GM10847 (cell line): ENCODE data around the gene TIGD1.

Source experiments
- POLR2A ChIP-seq: IDR thresholded peaks from 2 replicates; pipeline ENCODE4 v1.6.1; 2011; ENCODE audit not compliant: insufficient read length; ENCODE audit errors: extremely low read depth

TIGD1 gene

DNA sequence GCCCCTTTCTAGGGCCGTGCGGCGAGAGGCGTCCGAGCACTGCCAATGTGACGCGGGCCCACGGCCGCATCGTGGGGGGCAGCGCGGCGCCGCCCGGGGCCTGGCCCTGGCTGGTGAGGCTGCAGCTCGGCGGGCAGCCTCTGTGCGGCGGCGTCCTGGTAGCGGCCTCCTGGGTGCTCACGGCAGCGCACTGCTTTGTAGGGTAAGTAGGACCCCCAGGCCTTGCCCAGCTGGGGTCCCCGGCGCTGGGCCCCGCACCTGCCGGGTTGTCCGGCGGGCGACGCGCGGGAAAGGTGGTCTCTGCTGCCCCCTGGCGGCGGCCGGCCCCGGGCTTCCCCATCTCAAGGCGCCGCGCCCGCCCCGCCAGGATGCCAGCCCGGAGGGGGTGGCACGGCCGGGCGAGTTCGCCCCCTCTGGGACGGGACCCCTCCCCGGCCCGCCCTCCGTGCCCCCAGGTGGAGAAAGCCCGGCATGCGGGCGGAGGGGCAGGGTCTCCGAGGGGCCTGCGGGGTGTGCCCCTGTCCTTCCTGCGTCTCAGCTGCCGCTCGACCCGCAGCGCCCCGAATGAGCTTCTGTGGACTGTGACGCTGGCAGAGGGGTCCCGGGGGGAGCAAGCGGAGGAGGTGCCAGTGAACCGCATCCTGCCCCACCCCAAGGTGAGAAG is 28.3 kb downstream of the TIGD1 start:
- no peak for TF ChIP-seq POLR2A

DNA sequence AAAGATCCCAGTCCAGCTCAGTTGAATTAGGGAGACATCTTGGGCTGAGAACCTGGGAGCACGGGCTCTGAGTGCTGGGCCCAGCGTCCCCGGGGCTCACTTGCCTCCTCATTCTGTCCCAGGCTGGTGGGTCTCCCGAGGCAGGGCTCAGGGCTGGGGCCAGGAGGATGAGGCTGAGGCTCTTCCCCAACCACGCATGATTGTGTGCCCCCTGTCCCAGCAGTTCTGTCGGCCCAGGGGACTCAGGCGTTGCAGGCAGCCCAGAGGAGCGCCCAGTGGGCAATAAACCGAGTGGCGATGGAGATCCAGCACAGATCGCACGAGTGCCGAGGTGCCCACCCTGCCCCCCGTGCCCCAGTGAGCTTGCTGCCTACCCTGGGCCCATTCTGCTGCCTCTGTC is 29.3 kb downstream of the TIGD1 start:
- no peak for TF ChIP-seq POLR2A

DNA sequence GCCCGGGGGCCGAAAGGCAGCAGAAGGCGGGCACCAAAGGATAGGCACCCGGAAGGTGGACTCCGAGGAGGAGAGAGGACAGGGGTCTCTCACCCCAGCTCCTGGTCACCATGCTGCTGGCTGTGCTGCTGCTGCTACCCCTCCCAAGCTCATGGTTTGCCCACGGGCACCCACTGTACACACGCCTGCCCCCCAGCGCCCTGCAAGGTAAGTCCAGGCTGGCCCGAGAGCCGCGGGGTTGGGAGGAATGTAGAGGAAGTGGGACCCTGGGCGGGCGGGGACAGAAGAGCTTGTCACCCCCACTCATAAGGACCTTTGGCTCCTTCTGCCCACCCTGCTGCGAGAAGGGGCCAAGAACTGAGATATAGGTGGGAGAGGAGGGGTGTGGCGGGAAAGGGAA is 29.9 kb downstream of the TIGD1 start:
- TF ChIP-seq POLR2A, result no peak

DNA sequence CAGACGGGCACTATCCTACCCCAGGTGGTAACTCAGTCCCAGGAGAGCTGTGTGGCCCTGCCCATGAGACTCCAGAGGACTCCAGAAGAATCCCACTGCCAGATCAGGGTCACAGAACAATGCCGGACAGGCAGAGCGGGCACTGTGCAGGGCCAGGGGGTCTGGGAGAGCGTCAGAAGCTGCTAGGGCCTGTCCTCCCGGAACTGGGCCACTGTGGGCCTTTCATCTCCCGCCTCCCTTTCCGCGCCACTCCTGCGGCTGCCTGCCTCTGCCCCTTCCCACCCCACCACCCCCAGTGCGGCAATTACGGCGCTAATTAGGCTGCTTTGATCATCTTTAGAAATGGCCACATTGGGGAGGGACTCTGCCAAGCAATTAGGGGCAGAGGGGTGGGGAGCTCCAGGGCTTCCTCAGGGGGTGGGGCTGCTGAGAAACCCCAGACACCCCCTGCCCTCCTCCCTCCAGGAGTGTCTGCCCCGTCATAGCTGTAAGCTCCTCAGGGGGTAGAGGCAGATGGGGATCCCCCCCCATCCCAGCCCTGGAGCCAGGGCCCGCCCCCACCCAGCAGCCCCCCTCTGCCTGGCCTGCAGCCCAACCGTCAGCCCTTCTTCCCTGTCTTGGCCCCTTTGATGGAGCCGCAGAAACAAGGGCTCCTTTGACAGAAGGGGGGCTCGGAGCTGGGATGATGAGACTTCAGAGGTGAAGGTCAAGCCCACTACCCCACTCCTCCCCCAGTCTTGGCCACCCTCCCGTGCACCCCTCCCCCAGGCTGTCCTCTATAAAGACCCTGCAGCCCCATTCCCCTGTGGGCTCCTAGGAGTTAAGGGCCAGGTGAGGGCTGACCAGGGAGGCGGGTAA is 30.5 kb downstream of the TIGD1 start, which contains the start of gene PRSS56:
TSS of gene PRSS56 (plus strand) at position 808 of the 858 bp plus-strand sequence. CDS start 211 bp downstream, outside the sequence.
- TF ChIP-seq POLR2A, result no peak

DNA sequence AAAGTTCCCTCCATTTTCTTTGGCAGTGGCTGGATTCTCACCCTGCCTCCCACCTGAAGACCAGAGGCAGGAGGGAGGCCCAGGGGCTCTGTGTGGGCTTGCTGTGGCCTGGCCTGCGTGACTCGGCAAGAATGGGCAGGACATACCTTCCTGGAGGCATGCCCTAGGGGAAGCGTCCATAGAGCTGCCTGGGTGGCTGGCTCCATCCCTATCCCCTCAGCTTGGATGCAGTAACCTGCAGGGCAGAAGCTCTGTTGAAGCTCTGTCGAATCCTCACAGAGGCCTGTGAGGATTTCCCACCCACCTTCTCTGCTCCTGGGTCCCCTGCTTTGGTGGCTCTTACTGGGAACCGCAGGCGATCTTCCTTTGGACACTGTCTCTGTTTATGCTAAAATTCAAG is 31.5 kb downstream of the TIGD1 start:
- TF ChIP-seq POLR2A, result no peak

DNA sequence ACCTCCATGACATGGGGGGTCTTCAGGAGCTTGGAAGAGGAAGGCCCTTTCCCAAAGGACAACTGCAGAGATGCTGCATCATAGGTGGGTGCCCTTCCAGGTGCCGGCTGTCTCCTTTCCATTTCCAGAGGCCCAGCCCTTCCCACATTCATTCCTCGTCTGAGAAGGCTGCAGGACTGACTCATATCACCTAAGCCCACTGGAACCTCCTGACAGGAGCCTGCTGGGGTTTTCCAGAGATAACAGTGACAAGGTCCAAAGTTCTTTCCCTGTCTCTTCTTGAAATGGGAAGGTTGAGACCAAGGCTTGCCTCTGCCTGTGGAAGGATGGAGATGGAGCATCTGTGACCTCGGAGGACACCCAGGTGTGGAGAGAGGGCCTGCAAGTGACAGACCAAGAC is 33.8 kb downstream of the TIGD1 start:
- no peak for TF ChIP-seq POLR2A

DNA sequence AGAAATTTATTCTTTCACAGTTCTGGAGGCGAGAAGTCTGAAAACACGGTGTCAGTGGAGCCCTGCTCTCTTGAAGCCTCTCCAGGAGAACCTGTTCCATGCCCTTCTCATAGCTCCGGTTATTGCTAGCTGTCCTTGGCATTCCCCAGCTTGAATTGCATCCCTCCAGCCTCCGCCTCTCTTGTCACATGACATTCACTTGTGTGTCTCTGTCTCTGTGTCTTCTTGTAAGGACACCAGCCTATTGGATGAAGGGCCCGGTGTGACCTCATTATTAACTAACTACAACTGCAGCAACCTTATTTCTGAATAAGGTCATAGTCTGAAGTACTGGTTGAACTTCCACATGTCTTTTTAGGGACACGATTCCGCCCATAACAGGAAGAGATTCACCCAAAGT is 34.7 kb downstream of the TIGD1 start:
- no peak for TF ChIP-seq POLR2A

DNA sequence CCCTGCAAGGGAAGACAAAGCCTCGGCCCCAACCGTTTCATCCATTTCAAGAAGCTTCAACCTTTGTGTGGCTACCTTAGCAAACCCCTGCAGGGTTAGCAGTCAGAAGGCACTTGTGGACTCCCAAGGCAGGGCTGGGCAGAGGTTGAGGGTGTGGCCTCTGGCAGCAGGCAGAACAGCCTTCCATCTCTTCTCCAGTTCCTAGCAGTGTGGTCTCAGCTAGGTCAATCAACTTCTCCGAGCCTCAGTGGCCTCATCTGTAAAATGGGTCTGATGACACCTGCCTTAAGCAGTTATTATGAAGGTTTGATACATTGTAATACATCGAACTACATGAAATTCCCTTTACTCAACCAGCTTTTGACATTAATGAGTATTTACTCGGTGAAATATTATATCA is 37.0 kb downstream of the TIGD1 start:
- TF ChIP-seq POLR2A, result no peak

DNA sequence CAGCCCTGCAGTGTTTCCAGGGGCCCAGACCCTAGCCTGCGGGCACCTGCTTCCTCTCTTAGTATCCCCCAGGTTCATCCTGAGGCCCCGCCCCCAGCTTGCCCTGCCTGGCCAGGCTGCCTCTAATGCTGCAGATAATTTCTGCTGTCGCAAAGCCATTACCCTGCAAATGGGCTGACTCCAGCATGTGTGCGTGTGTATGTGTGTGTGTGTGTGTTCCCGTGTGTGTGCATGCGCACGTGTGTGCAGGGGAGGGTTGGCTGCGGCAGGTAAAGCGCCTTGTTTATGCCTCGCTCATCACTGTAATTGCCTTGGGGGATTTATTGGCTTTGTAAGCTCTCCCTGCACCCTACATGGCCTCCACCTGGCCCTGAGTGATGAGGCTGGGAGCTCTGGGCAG is 37.8 kb downstream of the TIGD1 start:
- no peak for TF ChIP-seq POLR2A

DNA sequence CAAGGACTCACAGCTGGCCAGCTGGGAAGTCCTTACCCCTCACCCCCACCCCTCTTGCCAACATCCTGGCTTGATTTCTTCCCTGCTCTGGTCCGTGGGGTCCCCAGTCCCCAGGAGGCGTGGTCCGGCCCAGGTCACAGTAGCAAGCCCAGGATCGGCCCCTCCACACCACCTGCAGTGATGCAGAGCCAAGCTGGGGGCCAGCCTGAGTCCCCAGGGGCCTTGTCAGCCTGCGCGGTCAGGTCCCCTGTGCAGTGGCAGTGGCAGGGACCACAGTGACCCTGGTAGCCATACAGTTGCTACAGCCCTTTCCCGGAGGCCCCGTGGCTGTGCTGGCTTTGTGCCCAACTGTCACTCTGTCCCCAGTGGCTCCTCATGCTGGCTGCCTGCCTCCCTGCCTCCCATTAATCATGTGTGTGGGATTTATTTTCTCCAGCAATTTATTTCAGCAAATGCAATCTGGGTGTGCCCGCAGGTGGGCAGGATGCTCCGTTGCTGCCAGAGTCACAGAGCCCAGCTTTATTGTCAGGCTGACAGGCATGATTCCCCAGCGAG is 38.9 kb downstream of the TIGD1 start:
- TF ChIP-seq POLR2A, result no peak

DNA sequence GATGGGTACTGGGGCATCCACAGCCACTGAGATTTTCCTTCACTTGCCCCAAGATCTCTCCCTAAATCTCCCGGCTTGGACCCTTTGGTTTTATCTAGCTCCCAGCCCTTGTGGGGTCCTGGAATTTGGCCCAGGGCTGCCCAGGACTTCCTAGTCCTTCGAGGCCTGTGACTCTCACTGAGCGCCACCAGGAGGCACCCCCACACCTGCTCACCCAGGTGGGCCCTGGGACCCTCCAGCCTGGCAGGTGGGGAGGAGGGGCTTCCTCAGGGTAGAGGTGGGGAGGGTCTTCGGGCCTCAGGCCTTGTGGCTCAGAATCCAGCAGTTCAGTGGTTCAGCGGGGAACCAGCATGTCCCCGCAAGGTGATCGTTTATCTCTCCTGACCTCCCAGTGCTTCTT is 42.1 kb downstream of the TIGD1 start:
- no peak for TF ChIP-seq POLR2A

DNA sequence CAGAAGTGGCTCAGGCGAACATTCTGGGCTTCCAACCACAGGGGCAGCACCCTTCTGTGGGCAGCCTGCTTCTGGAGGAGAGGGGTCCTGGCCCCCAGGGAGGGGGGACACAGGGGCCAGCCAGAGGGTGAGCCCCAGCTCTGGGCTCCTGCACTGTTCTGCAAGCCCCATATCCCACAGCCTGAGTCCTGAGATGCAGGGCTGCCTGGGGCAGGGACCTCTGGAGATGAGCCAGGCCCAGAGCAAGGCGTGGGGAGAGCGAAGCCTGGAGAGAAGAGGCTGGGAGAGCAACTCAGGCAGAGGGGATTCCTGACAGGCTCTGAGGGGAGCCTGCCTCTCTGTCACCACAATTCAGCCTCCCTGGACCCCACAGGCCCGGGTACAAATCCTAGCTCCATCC is 43.6 kb downstream of the TIGD1 start:
- TF ChIP-seq POLR2A, result no peak

DNA sequence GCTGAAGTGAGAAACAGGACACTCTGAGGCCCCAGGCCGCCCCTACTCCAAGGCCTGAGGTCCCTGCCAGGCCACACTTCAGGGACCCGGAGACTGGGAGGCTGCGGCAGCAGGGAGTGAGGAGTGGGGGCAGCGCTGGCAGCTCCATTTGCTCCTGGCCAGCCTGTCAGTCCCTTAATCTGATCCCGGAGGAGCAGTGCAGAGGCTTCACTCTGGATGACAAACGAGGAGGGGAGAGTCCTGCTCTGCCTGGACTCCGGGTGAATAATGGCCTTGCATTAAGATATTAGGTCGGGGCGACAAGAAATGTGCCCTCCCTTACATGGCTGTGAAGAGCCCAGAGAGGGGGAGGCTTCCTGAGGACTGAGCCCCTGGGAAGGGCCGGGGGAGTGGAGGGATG is 44.5 kb downstream of the TIGD1 start:
- no peak for TF ChIP-seq POLR2A

DNA sequence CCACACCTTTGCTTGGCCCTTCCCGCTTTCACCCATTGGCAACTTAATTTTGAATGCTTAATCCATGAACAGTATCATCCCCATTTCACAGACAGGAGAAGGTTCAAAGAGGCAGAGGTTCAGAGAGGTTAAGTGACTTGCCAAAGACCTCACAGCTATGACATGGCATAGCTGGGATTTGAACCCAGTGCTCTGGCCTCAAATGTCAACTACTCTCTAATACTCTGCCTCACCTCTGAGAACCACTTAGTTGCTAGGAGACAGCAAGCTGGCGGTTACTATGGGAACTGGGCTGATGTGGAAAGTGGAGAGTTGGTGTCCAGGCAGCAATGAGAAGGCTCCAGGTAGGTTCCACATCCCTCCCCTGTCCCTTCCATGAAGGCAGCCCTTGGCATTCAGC is 45.9 kb downstream of the TIGD1 start:
- TF ChIP-seq POLR2A, result no peak

DNA sequence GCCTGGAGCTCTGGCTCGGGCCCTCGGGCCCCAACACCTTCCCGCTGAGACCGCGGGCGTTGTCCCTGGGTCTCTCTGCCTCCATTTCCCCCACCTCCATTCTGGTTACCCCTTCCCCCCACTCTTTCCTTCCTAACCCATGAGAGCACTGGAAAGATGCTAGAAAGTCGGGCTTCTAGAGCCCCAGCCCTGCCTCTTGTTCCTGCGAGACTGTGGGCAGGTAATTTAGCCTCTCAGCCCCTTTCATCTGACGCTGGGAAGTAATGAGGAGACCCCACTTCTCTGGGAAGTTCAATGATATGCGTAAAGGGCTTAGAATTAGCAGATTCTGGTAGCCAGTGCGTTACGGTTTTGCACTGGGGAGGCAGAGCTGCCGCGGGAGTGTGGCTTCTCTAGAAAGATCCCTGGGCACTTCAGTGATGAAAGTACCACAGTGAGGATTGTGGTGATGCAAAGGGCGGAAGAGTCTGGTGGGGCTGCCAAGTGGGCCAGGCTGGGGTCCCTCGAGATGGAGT is 46.5 kb downstream of the TIGD1 start:
- no peak for TF ChIP-seq POLR2A
